ENCODE measurements around the gene APLN. TPM values are rescaled to one million over a fixed set of nuclear protein-coding genes. Genes with fewer than 3 reads are reported as not detected.

Gene APLN
- total RNA-seq, 2 experiments from 2014 or later, result 0.57 to 0.88 TPM

DNA sequence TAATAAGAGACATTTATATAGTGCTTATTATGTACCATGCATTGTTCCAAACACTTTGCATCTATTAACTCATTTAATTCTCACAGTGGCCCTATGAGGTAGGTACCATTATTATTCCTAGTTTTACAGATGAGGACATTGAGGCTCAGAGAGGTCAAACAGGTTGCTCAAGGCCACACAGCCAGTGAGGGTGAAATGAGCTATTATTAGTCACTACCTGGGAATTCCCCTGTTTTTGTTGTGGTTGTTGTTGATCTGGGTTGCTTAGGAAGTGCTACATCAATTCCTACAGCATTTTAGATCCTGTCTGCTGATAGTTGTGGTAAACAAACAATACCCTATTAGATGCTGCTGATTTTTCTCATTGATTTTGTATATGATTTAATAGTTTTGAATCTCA lies 41.2 kb downstream of the APLN start:
- POLR2A ChIA-PET, result no interaction called here
- CTCF ChIA-PET, result no interaction called here

DNA sequence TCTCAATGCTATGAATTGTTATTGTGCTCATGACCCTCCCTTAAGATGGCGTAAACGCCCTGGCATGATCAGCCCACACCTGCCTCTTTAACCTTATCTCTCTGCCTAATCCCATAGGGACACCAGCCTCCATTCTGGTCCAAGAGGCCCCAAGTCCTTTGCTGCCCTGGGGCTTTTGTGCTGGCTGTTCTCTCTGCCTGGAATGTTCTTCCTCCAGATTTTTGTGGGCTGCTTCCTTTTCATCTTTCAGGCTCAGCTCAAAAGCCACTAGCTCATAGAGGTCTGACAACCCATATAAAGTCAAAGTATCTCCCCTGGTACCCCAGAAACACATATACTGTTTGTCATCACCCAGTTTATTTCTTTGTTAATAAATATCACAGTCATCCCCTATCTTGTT lies 42.4 kb downstream of the APLN start:
- ChIA-PET POLR2A (no interaction called here), CTCF (interaction anchor here (0.7 kb wide), 1 partner anchor 448 kb away, joined by 3 read pairs; no protein-coding TSS in a partner anchor)

DNA sequence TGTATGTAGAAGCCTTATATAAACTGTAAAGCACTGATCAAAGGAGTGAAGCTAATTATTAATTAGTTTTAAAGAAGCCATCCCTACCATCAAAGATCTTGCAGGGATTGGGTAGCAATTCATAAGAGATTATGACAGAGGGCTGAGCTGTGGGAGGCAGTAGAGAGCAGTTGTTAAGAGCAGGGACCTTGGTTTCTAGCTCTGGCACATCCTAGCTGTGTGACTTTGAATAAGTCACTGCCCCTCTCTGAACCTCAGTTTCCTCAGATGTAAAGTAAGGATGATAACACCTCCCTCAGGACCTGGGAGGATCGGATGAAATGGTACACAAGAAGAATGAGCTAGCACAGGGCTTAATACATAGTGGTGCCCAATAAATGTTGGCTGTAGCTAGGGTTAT lies 45.4 kb downstream of the APLN start:
- CTCF ChIA-PET, result interaction anchor here (1.5 kb wide), 1 partner anchor 419 kb away, joined by 3 read pairs; no protein-coding TSS in a partner anchor
- POLR2A ChIA-PET, result interaction anchor here (0.6 kb wide), 1 partner anchor 374 kb away, joined by 11 read pairs; no protein-coding TSS in a partner anchor

DNA sequence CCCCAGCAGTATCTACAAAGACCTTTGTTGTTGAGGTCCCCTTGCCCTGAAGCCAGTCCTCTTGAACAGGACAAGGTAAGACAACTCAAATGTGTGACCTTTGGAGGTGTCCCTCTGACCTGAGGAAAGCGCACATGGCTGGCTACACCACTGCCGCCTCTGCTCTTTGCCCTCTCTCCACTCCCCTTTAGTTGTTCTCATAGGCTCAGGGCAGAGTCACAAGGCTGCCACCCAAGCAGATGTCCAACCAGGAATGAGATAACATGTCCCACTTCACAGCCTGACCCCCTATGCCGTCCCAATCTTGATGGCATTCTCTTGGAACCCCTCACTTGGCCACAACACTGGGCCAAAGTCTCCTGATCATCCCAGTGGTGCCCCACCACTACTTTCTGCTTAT lies 46.3 kb downstream of the APLN start:
- ChIA-PET CTCF (interaction anchor here (1.5 kb wide), 1 partner anchor 420 kb away, joined by 3 read pairs; no protein-coding TSS in a partner anchor), POLR2A (no interaction called here)

DNA sequence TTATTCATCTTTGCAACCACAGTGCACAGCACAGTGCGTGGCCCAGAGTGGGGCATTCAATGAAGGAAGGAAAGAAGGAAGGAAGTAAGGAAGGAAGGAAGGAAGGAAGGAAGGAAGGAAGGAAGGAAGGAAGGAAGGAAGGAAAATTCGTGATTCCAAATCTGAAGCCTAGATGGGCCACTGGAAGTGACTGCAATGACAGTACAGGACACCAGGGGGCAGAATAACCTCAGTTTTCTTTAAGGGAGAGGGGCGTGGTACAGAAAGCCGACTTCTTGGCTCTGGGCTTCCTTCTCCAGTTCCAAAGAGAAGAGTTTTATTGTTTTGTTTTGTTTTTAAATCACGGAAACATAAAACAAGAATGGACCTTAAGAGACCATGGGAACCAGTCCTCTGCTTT lies 47.8 kb downstream of the APLN start:
- CTCF ChIA-PET, result interaction anchor here (1.0 kb wide), 1 partner anchor 119 kb away, joined by 3 read pairs; no protein-coding TSS in a partner anchor
- POLR2A ChIA-PET, result no interaction called here

DNA sequence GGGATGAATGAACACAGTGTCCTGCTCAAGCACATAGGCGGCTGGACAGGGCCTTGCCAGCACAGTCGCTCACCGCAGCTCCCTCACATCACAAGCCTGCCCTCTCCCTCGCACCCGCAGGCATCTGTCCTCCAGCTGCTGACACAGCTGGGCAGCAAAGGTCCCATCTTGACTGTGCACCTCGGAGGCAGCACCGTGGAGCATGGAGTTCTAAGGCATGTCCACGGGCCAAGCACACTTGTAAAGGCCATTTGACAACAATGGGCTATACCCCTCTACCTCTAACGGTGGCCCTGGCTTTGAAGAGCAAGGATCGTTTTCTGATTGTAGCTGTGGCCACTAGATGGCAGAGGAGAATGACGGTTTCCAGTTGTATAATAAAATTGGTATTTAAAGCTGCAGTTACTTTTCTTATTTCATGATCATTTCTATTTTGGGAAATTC lies 53.8 kb downstream of the APLN start:
- POLR2A ChIA-PET, result no interaction called here
- CTCF ChIA-PET, result interaction anchor here (0.6 to 1.1 kb wide), 3 partner anchors 460 to 590 kb away, joined by 3 to 6 read pairs (median 3); no protein-coding TSS in a partner anchor

DNA sequence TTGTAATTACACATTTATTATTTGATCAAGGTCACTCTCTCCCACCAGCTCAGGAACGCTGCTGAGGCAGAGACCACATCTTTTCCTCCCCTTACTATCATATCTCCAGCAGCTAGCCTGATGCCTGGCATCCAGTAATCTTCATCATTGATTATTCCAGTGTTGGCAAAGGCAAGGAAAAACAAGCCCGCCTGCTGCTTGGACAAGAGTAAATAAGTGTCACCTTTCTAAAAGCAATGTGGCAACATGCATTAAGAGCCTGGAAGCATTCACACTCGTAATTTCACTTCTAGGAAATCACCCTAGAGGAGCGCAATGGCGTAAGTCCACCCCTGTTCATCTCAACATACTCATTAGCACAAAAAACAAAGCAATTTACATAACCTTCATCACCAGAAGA lies 54.8 kb downstream of the APLN start:
- ChIA-PET POLR2A (no interaction called here), CTCF (no interaction called here)

DNA sequence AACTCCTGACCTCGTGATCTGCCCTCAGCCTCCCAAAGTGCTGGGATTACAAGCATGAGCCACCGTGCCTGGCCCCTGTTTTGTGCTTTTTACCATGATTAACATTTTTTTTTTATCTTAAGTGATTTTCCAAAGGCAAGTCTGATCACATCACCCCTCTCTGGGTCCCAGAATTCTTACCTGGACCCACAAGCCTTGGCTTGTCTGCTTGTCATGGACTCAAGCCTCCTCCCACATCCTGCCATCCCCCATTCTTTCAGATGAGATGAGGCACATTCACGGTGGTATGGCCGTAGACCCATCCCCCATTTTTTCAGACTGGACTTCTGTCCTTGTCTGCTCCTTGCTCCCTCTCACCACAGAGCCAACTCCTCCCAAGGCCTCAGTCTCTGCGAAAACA lies 55.3 kb downstream of the APLN start:
- ChIA-PET POLR2A (no interaction called here), CTCF (no interaction called here)

DNA sequence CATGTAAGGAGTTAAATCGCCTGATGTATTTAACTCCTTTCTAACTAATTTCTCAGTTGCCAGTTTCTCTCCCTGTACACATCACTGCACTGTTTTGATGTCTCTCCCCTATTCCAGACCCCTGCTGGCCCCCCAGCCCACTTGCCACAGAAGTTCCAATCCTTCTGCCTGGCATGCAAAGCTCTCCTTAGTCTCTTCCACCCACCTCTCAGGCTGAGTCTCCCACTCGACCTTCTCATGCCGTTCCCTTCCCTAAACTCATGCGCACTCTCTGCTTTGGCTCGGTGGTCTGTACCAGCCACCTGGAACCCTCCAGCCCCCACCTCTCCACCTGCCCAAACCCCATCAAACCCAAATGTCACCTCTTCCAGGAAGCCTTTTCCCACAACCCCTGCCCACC lies 56.9 kb downstream of the APLN start:
- ChIA-PET CTCF (no interaction called here), POLR2A (no interaction called here)

DNA sequence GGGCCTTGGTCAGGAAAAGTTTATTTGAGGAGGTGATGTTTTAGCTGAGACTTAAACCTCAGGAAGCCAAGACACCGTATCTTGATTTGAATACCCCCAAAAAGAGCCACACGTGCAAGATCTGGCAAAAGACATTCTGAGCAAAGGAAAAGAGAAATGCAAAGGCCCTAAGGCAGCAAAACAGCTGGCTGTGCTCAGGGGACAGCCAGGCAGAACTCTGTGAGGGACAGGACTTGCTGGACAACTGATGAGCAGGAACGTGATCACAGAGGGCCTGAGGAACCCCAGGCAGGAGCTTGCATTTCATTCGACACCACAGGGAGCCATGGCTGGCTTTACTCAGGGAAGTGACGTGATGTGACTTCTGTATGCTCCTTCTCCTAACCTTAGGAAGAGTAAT lies 58.7 kb downstream of the APLN start:
- POLR2A ChIA-PET, result no interaction called here
- CTCF ChIA-PET, result interaction anchor here (0.5 kb wide), 1 partner anchor 160 kb away, joined by 3 read pairs; no protein-coding TSS in a partner anchor

Other genes starting within 250 kb of the APLN start
- gene SMARCA1, start 131.5 kb downstream of the APLN start, total RNA-seq, result under 1 TPM; 0.06 TPM
- 1 to 10 TPM; 1.8 TPM for gene OCRL, start 114.7 kb downstream of the APLN start, total RNA-seq
- gene XPNPEP2, start 84.0 kb upstream of the APLN start, total RNA-seq, result under 1 TPM; 0.23 to 0.32 TPM
- gene SASH3, start 125.0 kb upstream of the APLN start, total RNA-seq, result 100 to 1,000 TPM; 129 to 130 TPM
- 10 to 100 TPM; 13.4 TPM for gene ZDHHC9, start 188.9 kb upstream of the APLN start, total RNA-seq